Colonic mucosa (tissue), 4 donors: Measurements from ENCODE around the gene FYCO1. TPM values are rescaled to one million over a fixed set of nuclear protein-coding genes. Genes with fewer than 3 reads are reported as not detected.

Experiments used
- DNase-seq: peaks from one replicate; pipeline ENCODE4 v3.0.0-alpha.2; 2020
- H3K27ac ChIP-seq: fragments of 200-600 bp; one replicate; pipeline ENCODE4 v1.8.0; 2021
- H3K27me3 ChIP-seq: fragments of 200-600 bp; one replicate; pipeline ENCODE4 v1.8.0; 2021
- H3K36me3 ChIP-seq: fragments of 200-600 bp; one replicate; pipeline ENCODE4 v1.8.0; 2021
- H3K4me1 ChIP-seq: fragments of 200-600 bp; one replicate; pipeline ENCODE4 v1.8.0; 2021; ENCODE audit warnings: mild to moderate bottlenecking
- H3K4me3 ChIP-seq: fragments of 200-600 bp; one replicate; pipeline ENCODE4 v1.8.0; 2021
- H3K9ac ChIP-seq, 2 donors: one replicate each; pipeline ENCODE4 v1.7.0; 2013; ENCODE audit warnings: control low read depth in 2 of 2, low read depth in 2 of 2, low read length in 2 of 2
- H3K9me3 ChIP-seq: fragments of 200-600 bp; one replicate; pipeline ENCODE4 v1.8.0; 2021
- intact Hi-C: fragments of 100-400 bp; cut with DNase I; formaldehyde crosslinking; loops from one replicate; pipeline ENCODE4 v1.14.1; 2022
- total RNA-seq, 2 donors: library from RNA; stranded (reverse); fragmentation: NEBNext Ultra II Directional in 1 of 2; extraction: Animal tissue kit (Norgen Biotek cat#: 25700) in 1 of 2; gene quantifications; one replicate each; pipeline ENCODE4 v1.2.1, GENCODE V29; 2021
- TF ChIP-seq, protein P1 (sequence below): fragments of 200-600 bp; IDR thresholded peaks from one replicate; pipeline ENCODE4 v1.8.0; 2022; ENCODE audit warnings: antibody characterized with exemption, mild to moderate bottlenecking
- donor health status: healthy.
- donor health status: DM: no; HTN: no; CAD: no.
- donor health status: DM: no; HTN: no; CAD: no.

Gene FYCO1
- total RNA-seq, 2 donors from 2014 or later, result 21.7 to 30.8 TPM

DNA sequence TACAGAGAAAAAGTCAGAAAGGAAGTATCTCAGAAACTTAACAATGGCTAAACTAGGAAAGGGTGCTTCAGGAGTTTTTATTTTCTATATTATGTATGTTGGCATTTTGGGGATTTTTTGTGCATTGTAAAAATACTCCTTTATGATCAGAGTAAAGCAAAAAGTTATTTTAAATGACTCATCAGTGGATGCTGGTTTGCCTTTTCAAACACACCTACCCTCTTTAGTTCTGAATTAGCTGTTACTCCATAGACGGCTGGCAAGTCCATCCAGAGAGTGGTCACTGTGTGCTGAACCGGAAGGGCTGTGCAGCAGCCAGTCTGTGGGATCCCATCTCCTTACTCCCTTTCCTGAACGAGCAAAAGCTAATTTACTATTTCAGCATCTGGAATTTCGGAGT lies 108.3 kb downstream of the FYCO1 start:
- no peak overlapping the region for H3K27ac ChIP-seq
- H3K27me3 ChIP-seq, result no peaks in the 10 kb centered on the region
- DNase-seq, result no peak
- no peak overlapping the region for H3K9ac ChIP-seq
- TF ChIP-seq, protein P1, sequence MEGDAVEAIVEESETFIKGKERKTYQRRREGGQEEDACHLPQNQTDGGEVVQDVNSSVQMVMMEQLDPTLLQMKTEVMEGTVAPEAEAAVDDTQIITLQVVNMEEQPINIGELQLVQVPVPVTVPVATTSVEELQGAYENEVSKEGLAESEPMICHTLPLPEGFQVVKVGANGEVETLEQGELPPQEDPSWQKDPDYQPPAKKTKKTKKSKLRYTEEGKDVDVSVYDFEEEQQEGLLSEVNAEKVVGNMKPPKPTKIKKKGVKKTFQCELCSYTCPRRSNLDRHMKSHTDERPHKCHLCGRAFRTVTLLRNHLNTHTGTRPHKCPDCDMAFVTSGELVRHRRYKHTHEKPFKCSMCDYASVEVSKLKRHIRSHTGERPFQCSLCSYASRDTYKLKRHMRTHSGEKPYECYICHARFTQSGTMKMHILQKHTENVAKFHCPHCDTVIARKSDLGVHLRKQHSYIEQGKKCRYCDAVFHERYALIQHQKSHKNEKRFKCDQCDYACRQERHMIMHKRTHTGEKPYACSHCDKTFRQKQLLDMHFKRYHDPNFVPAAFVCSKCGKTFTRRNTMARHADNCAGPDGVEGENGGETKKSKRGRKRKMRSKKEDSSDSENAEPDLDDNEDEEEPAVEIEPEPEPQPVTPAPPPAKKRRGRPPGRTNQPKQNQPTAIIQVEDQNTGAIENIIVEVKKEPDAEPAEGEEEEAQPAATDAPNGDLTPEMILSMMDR, result no peak
- H3K9me3 ChIP-seq, result no peaks in the 10 kb centered on the region
- H3K36me3 ChIP-seq, result no peaks in the 10 kb centered on the region
- intact Hi-C loops, result no loop called here
- H3K4me1 ChIP-seq, result no peaks in the 10 kb centered on the region
- no peak overlapping the region for H3K4me3 ChIP-seq

DNA sequence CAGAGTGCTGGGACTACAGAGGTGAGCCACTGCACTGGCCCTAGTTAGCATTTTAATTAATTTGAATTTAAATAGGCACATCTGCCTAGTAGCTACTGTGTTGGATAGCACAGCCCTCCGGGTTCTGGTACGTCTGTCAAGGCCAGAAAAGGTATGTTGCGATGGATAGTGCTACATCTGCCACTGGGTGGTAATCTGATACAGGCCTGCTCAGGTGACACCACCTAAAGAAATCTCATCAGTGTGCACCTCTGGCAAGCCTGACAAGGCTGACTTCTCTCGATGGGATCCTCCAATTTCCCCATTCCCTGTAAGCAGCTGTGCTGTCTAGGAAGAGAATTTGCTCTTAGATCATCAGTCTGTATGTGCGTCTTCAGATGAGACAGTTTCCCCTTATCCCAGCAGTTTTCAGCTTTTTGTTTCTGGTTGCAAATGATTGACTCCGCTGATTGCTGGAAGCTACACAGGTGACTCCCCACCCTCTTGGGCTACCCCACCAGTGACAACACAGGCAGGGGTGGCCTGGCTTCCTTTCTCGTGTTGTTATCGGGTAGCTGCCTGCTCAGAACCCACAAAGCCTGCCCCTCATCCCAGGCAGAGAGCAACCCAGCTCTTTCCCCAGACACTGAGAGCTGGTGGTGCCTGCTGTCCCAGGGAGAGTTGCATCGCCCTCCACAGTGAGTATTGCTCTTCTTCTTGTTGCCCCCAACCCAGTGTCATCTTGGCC lies 109.5 kb downstream of the FYCO1 start, which contains the start of gene CCR9:
Gene CCR9, plus strand, starts transcription at position 565 of the 727 bp plus-strand sequence. CDS start 8,391 bp downstream, outside the sequence.
- H3K4me3 ChIP-seq, result no peak within 1 kb of the TSS
- H3K4me1 ChIP-seq, result no peaks in the 10 kb centered on the region
- no peak for DNase-seq
- TF ChIP-seq, protein P1, result no peak
- no peaks in the 10 kb centered on the region for H3K36me3 ChIP-seq
- H3K27me3 ChIP-seq, result no peaks in the 10 kb centered on the region
- H3K9me3 ChIP-seq, result no peaks in the 10 kb centered on the region
- H3K27ac ChIP-seq, result no peak within 1 kb of the TSS
- intact Hi-C loops, result no loop called here
- no peak within 1 kb of the TSS for H3K9ac ChIP-seq

DNA sequence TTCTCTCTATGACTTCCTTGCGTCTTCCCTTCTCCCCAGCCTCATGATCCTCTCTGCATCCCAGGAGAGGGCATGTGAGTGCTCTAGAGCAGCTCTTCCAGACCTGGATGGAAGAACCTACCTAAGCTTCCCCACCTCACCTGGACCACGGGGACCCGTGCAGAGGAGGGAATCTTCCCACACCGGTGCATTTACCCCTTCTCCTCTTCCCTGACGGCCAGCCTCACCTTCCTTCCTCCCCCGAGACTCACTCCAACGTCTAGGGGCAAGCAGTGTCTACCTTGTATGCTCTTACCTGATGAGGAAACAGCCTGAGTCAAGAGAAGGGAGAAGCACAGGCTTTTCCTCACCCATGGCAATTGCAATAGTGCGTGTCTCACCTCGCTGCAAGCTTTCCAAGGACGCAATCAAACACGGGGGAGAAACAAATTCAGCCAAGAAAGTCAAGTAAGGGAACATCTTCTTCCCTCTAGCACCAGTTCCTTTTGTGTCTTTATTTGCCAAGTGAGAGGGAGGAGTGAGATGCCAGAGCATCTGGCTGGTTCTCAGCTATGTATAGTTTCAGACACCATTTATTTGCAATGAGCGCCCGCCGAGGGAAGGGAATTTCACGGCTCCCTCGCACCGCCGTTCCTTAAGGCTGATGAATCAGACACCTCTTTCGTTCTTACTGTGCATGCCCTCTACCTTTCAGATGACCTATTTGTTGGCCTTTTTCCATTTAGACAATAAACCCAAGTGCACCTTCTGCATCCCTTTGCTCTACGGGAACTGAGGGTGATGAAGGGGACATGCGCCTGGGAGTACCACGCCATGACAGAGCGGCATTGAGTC lies 111.0 kb downstream of the FYCO1 start:
- intact Hi-C loops, result no loop called here
- TF ChIP-seq, protein P1, result no peak
- DNase-seq, result no peak
- Histone ChIP-seq H3K9me3 (no peaks in the 10 kb centered on the region), H3K27ac (no peak overlapping the region), H3K27me3 (no peaks in the 10 kb centered on the region), H3K4me3 (no peak overlapping the region), H3K4me1 (no peaks in the 10 kb centered on the region), H3K9ac (no peak overlapping the region), H3K36me3 (no peaks in the 10 kb centered on the region)

DNA sequence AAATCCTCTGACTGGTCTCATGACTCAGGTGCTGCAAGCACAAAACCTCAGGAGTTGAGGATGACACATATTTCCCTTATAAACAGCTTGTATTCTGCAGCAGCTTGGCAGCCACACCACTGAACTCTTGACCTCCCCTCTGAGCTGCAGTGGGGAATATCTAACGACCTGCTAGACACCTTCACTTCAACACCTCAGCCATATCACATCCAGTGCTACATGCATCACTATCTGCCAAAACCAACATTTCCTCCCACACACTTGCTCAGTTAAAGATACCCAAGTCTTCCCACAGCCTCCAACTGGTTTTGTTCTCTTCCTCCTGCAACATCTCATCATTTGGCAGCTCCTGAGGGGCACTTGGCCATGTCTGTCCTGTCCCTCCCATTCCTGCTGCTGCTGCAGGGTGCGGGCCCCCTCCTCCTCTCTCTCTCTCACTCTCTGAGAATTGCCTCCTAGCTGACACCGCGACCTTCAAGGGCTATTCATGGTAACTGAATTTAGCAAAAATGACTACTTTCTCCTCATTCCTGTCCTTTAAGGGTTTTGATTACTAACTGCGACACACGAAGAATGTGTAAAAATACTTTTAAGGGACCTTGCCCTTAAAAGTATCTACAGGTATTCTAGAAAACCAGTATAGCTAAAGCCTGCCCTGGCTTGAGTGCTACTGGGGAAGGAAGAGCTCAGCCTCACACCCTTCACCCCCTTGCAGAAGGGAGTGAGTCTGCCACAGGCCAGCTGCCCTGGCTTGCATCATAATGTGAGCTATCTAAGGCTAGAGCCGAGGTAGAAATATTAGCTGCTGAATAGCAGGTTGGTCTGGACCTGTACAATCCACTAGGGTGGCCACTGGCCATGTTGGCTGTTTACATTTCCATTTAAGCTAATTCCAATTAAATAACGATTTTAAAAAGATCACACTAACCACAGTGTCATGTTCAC lies 114.3 kb downstream of the FYCO1 start:
- intact Hi-C loops, result no loop called here
- H3K36me3 ChIP-seq, result no peaks in the 10 kb centered on the region
- DNase-seq, result no peak
- no peak overlapping the region for H3K4me3 ChIP-seq
- H3K4me1 ChIP-seq, result no peaks in the 10 kb centered on the region
- H3K9me3 ChIP-seq, result no peaks in the 10 kb centered on the region
- no peak overlapping the region for H3K27ac ChIP-seq
- H3K9ac ChIP-seq, result no peak overlapping the region
- no peaks in the 10 kb centered on the region for H3K27me3 ChIP-seq
- TF ChIP-seq, protein P1, result no peak

DNA sequence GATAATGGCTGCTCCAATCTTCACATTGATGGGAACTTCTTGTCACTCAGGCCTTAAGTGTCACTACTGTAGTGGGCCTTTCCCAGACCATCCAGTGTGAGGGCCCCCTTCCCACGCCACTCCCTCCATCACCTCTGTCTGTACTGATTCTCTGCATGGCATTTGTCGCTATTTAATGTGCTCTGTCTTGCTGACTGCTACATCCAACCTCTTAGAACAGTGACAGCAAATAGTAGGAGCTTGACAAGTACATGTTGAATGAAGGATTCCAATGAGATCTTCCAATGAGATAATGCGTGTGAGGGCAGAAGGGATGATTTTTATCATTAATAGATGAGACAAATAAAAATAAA lies 114.9 kb downstream of the FYCO1 start:
- TF ChIP-seq, protein P1, result no peak
- no peak overlapping the region for H3K4me3 ChIP-seq
- no peaks in the 10 kb centered on the region for H3K9me3 ChIP-seq
- H3K27me3 ChIP-seq, result no peaks in the 10 kb centered on the region
- intact Hi-C loops, result no loop called here
- no peaks in the 10 kb centered on the region for H3K4me1 ChIP-seq
- no peak overlapping the region for H3K27ac ChIP-seq
- no peaks in the 10 kb centered on the region for H3K36me3 ChIP-seq
- no peak for DNase-seq
- H3K9ac ChIP-seq, result no peak overlapping the region
